ENCODE results near the gene SLC12A9.

The SLC12A9 gene

DNA sequence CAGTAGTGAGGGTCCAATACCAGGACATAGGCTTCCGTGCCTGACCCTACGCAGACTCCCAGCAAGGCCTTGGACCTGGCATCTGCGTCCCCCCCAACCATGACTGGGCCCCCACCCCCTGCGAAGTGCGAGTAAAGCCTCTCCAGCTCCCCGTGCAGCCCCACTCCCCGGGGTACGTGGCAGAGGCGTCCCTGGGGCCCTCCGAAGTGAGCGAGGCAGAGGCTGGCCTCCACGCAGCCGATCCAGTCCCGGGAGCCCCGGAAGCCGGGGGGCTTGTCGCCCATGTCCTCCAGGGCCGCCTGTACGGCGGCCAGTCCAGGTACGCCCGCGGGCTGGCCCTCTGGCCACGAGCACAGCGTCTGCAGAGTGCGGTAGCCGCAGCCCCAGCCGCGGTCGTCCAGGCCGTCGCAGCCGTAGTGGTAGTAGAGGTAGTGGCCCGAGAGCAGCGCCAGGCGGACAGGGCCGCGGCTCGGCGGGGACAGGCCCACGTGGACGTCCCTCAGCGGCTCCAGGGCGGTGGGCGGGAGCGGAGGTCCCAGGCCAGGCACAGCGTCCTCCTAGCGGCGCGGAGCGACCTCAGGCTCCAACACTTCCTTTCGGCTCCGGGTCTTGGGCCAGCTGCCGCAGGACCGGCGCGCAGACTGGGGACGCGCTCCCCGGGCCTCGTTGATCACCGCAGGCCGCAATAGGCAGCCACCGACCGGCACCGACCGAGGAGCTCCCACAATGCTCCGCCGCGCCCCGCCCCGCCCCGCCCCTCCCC, 36.7 kb downstream of the SLC12A9 start, which contains the start of gene UFSP1:
Gene UFSP1, minus strand, starts transcription at position 728 of the 763 bp plus-strand sequence. Its CDS starts 444 bp downstream, at position 284.
- no peak for DNase-seq (ENCODE audit: low read depth)
- TF ChIP-seq, protein P1, sequence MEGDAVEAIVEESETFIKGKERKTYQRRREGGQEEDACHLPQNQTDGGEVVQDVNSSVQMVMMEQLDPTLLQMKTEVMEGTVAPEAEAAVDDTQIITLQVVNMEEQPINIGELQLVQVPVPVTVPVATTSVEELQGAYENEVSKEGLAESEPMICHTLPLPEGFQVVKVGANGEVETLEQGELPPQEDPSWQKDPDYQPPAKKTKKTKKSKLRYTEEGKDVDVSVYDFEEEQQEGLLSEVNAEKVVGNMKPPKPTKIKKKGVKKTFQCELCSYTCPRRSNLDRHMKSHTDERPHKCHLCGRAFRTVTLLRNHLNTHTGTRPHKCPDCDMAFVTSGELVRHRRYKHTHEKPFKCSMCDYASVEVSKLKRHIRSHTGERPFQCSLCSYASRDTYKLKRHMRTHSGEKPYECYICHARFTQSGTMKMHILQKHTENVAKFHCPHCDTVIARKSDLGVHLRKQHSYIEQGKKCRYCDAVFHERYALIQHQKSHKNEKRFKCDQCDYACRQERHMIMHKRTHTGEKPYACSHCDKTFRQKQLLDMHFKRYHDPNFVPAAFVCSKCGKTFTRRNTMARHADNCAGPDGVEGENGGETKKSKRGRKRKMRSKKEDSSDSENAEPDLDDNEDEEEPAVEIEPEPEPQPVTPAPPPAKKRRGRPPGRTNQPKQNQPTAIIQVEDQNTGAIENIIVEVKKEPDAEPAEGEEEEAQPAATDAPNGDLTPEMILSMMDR (IDR thresholded peaks at IDR 0.05; ENCODE audit: low read depth, low read length, missing control alignments), result peak; percentile 1
- peak within 1 kb of the TSS; percentile 90 for H3K4me3 ChIP-seq (ENCODE audit: low read depth, low read length)

GRCh38 chr7:100890653-100891567, 38.4 kb downstream of the SLC12A9 start:
- no peak for DNase-seq (ENCODE audit: low read depth)
- TF ChIP-seq, protein P1 (IDR thresholded peaks at IDR 0.05; ENCODE audit: low read depth, low read length, missing control alignments), result no peak
- H3K4me3 ChIP-seq (ENCODE audit: low read depth, low read length), result peak overlapping the region; percentile 55

DNA sequence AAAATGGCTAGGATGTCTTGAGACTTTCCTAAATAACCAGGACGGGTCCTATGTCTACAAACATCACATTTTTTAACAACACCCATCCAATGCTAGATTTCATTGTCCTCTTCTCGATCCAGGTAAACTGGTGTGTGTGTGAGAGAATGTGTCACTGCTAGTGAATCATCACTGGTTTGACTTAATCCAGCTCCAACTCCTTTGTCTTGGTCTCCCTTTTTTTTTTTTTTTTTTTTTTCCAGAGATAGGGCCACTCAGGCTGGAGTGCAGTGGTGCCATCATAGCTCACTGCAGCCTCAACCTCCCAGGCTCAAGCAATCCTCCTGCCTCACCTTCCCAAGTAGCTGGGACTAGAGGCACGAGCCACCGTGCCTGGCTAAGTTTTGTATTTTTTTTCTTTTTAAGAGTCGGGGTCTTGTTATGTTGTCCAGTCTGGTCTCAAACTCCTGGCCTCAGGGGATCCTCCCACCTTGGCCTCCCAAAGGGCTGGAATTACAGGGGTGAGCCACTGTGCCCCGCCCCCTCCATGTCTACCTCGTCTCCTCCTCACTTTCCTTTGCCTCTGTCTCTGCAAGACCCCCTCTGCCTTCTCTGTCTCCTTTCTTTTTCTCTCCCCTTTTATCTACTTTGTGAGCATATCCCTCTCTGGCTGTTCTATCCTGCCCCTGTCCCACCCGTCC, 39.2 kb downstream of the SLC12A9 start:
- DNase-seq (ENCODE audit: low read depth), result no peak
- TF ChIP-seq, protein P1 (IDR thresholded peaks at IDR 0.05; ENCODE audit: low read depth, low read length, missing control alignments), result no peak
- H3K4me3 ChIP-seq (ENCODE audit: low read depth, low read length), result no peak overlapping the region

- no peak for DNase-seq (ENCODE audit: low read depth)
- no peak overlapping the region for H3K4me3 ChIP-seq (ENCODE audit: low read depth, low read length)
- TF ChIP-seq, protein P1 (IDR thresholded peaks at IDR 0.05; ENCODE audit: low read depth, low read length, missing control alignments), result no peak
Measured at GRCh38 chr7:100892364-100893317, 40.1 kb downstream of the SLC12A9 start.

- no peak for DNase-seq (ENCODE audit: low read depth)
- TF ChIP-seq, protein P1 (IDR thresholded peaks at IDR 0.05; ENCODE audit: low read depth, low read length, missing control alignments), result no peak
- H3K4me3 ChIP-seq (ENCODE audit: low read depth, low read length), result no peak overlapping the region
Measured at GRCh38 chr7:100893318-100893895, 40.9 kb downstream of the SLC12A9 start.
